Measurements from ENCODE around the gene XAF1. TPM values are rescaled to one million over a fixed set of nuclear protein-coding genes. Genes with fewer than 3 reads are reported as not detected.

Gene XAF1
- total and polyA plus RNA-seq, 9 of the 15 experiments (the other 6 are each of a cell fraction or from before 2014, with no cell fraction given), result 0.07 to 0.22 (median 0.11) TPM; not detected in 4

GRCh38 chr17:6748617-6749016 lies 7.2 kb upstream of the XAF1 start:
- CTCF ChIA-PET (ENCODE audit: low intra/inter-chr PET ratio), result no interaction called here
- Histone ChIP-seq H3K36me3 (ENCODE audit: control insufficient read depth, insufficient read depth, low read length) (no peaks in the 10 kb centered on the region), H3K4me3 (no peak overlapping the region), H3K4me2 (ENCODE audit: insufficient read depth, low read length) (no peak overlapping the region), H3K9ac (ENCODE audit: insufficient read depth in 1 of 2, low read depth in 2 of 2, low read length in 2 of 2) (no peak overlapping the region), H3K9me1 (ENCODE audit: control insufficient read depth, insufficient read depth, low read length) (no peaks in the 10 kb centered on the region), H3K27me3 (ENCODE audit: control insufficient read depth in 2 of 2, insufficient read depth in 2 of 2, low read length in 2 of 2) (no peaks in the 10 kb centered on the region), H3K9me3 (replicated peaks; ENCODE audit: control insufficient read depth, insufficient read depth, low read depth, low read length) (no peaks in the 10 kb centered on the region), H3K79me2 (ENCODE audit: control insufficient read depth, insufficient read depth, low read length) (no peaks in the 10 kb centered on the region), H3K27ac (ENCODE audit: extremely low read depth, low read depth, low read length) (no peak overlapping the region), H4K20me1 (replicated peaks; ENCODE audit: control insufficient read depth, insufficient read depth, low read length) (no peaks in the 10 kb centered on the region), H2AFZ (ENCODE audit: low read depth, low read length) (no peak overlapping the region), H3K4me1 (replicated peaks in 1 of 2; ENCODE audit: control insufficient read depth in 2 of 2, insufficient read depth in 2 of 2, low read length in 2 of 2) (peaks cover 0 to 3% of the 10 kb centered on the region in 2 experiments; a peak in 2 of 5 replicates)
- no TSS peak for BruUV-seq (replicated peaks)
- TF ChIP-seq MEIS2 (IDR thresholded peaks at IDR 0.05; ENCODE audit: partially characterized antibody) (peak; percentile 64), RBM22 (IDR thresholded peaks at IDR 0.05; ENCODE audit: low read depth, low read length, poor library complexity, severe bottlenecking) (no peak), TRIM24 (IDR thresholded peaks at IDR 0.05) (peak in 1 of 2 experiments; percentile 30; a peak in 1 of 4 replicates), ARID1B (IDR thresholded peaks at IDR 0.05) (no peak), PBX2 (CRISPR knock-in tag; IDR thresholded peaks at IDR 0.05; ENCODE audit: low read depth) (no peak), PBX2 (tag; conservative IDR thresholded peaks at IDR 0.05; ENCODE audit: low read depth) (peak; percentile 54; the same call in 1 of the 2 replicates), SFPQ (IDR thresholded peaks at IDR 0.05; ENCODE audit: low read depth, low read length) (no peak), CBFB (CRISPR knock-in tag; IDR thresholded peaks at IDR 0.05) (no peak), ZNF23 (CRISPR knock-in tag; IDR thresholded peaks at IDR 0.05) (no peak), NUFIP1 (IDR thresholded peaks at IDR 0.05; ENCODE audit: partially characterized antibody) (no peak), PKNOX1 (IDR thresholded peaks at IDR 0.05) (peak; percentile 65)
- intact Hi-C loops (cut with micrococcal nuclease) (no loop called here), in situ Hi-C loops (cut with MboI) (no loop called here)
- POLR2A ChIA-PET, result no interaction called here
- FAIRE-seq, result no peak
- DNase-seq (ENCODE audit: extremely low read depth in 1 of 4, low spot score in 3 of 4), result no peak
- no peak for ATAC-seq

Data from K562 (cell line).